ENCODE data around the gene ARHGAP1. TPM values are rescaled to one million over a fixed set of nuclear protein-coding genes. Genes with fewer than 3 reads are reported as not detected.

Gene ARHGAP1
- total RNA-seq, 1 donor from 2014 or later: 8.1 TPM

DNA sequence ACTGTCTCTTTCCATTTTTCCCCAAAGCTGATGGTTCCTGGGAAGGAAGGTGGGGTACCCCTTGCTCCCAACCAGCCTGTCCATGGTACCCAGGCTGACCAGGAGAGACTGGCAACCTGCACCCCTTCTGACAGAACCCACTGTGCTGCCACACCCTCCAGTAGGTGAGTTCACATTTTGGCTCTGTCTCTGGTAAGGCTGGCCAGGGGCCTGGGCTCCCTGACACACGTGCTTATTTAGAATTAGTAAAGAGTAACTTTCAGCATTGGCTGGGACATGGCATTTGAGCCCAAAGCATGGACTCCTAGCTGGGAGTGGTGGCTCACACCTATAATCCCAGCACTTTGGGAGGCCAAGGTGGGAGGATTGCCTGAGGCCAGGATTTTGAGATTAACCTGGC is 35.1 kb downstream of the ARHGAP1 start:
- Histone ChIP-seq H3K27ac (no peak overlapping the region), H2AFZ (replicated peaks) (no peak overlapping the region), H3K4me3 (no peak overlapping the region), H3K9me3 (ENCODE audit: low read depth) (no peaks in the 10 kb centered on the region), H3K4me2 (no peak overlapping the region), H3K27me3 (no peaks in the 10 kb centered on the region), H3F3A (ENCODE audit: low read depth) (no peaks in the 10 kb centered on the region), H3K79me2 (ENCODE audit: low read depth) (no peaks in the 10 kb centered on the region), H3K4me1 (no peaks in the 10 kb centered on the region), H4K20me1 (ENCODE audit: low read depth) (no peaks in the 10 kb centered on the region), H3K9ac (no peak overlapping the region), H3K36me3 (no peaks in the 10 kb centered on the region)
- no peak overlapping the region for H3K4me3 Mint-ChIP-seq
- no peak for TF ChIP-seq EZH2phosphoT487 (IDR thresholded peaks at IDR 0.05)
- TF ChIP-seq, protein P1, sequence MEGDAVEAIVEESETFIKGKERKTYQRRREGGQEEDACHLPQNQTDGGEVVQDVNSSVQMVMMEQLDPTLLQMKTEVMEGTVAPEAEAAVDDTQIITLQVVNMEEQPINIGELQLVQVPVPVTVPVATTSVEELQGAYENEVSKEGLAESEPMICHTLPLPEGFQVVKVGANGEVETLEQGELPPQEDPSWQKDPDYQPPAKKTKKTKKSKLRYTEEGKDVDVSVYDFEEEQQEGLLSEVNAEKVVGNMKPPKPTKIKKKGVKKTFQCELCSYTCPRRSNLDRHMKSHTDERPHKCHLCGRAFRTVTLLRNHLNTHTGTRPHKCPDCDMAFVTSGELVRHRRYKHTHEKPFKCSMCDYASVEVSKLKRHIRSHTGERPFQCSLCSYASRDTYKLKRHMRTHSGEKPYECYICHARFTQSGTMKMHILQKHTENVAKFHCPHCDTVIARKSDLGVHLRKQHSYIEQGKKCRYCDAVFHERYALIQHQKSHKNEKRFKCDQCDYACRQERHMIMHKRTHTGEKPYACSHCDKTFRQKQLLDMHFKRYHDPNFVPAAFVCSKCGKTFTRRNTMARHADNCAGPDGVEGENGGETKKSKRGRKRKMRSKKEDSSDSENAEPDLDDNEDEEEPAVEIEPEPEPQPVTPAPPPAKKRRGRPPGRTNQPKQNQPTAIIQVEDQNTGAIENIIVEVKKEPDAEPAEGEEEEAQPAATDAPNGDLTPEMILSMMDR (IDR thresholded peaks at IDR 0.05): no peak
- no peak for TF ChIP-seq EZH2 (IDR thresholded peaks at IDR 0.05)
- H3K27ac Mint-ChIP-seq: no peak overlapping the region
- peaks cover 3% of the 10 kb centered on the region for H3K4me1 Mint-ChIP-seq
- H3K9me3 Mint-ChIP-seq: no peaks in the 10 kb centered on the region
- DNase-seq (ENCODE audit: low spot score): no peak
- H3K36me3 Mint-ChIP-seq: peaks cover 28% of the 10 kb centered on the region
- H3K27me3 Mint-ChIP-seq (ENCODE audit: insufficient read depth, low read depth): no peaks in the 10 kb centered on the region

DNA sequence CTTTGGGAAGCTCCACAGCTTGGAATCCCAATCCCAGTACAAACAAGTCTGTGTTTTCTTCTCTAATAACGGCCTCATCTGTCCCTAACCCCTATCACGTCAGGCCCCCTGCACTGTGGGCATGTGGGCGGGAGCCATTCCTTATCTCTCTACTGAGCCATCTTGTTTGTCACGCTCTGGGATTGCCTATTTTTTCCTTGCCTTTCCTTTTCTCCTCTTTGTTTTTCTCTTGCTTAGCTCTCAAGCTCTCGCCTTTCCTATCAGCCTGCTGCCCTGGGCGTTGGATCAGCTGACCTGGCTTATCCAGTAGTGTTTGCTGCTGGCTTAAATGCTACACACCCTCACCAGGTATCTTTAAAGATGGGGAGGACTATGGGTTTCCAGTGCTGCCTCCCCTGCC is 35.8 kb downstream of the ARHGAP1 start:
- Mint-ChIP-seq H3K4me1 (peaks cover 3% of the 10 kb centered on the region), H3K4me3 (no peak overlapping the region), H3K27me3 (ENCODE audit: insufficient read depth, low read depth) (no peaks in the 10 kb centered on the region), H3K9me3 (no peaks in the 10 kb centered on the region), H3K27ac (no peak overlapping the region), H3K36me3 (peaks cover 25% of the 10 kb centered on the region)
- no peaks in the 10 kb centered on the region for H3K79me2 ChIP-seq (ENCODE audit: low read depth)
- H3K9ac ChIP-seq: no peak overlapping the region
- H2AFZ ChIP-seq (replicated peaks): no peak overlapping the region
- no peaks in the 10 kb centered on the region for H3F3A ChIP-seq (ENCODE audit: low read depth)
- H3K4me3 ChIP-seq: no peak overlapping the region
- no peaks in the 10 kb centered on the region for H3K36me3 ChIP-seq
- no peak overlapping the region for H3K4me2 ChIP-seq
- no peak for DNase-seq (ENCODE audit: low spot score)
- no peaks in the 10 kb centered on the region for H3K9me3 ChIP-seq (ENCODE audit: low read depth)
- TF ChIP-seq EZH2phosphoT487 (IDR thresholded peaks at IDR 0.05): no peak
- TF ChIP-seq EZH2 (IDR thresholded peaks at IDR 0.05): no peak
- TF ChIP-seq, protein P1 (IDR thresholded peaks at IDR 0.05): no peak
- no peaks in the 10 kb centered on the region for H3K27me3 ChIP-seq
- H3K4me1 ChIP-seq: no peaks in the 10 kb centered on the region
- H3K27ac ChIP-seq: no peak overlapping the region
- H4K20me1 ChIP-seq (ENCODE audit: low read depth): no peaks in the 10 kb centered on the region

DNA sequence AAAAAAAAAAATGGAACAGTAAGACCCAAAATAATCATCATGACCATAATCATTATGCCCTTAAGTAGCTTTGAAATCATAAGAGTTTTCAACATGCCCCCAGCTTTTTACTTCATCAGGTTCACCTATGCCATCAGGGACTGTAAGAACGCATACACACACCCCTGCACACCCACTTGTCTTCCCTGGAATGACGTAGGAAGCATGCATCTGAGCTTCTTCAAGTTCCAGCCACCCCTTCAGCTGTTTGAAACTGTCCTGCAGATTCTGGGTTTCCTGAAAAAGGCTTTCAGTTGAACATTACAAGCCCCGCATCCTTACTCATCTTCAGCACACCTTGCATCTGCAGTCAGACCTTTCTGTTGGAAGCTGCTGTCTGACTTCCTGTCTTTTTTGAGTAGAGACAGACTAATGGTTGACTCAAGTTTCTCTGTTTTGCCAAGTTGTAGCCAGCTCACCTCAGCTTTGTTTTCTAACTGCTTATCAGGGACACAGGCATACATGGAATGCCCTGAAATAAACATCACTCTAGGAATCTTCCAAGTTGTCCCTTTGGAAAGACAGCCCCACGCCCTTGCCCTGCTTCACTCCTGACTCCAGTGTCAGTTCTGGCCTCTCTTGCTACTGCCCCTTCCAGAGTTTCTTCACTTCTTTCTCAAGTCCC is 37.0 kb downstream of the ARHGAP1 start:
- H3K4me3 Mint-ChIP-seq: no peak overlapping the region
- peak overlapping the region; percentile 85 for H3K27ac Mint-ChIP-seq
- H3K4me1 ChIP-seq: no peaks in the 10 kb centered on the region

More for the DNA sequence above, 37.0 kb downstream of the ARHGAP1 start:
- Histone ChIP-seq H3F3A (ENCODE audit: low read depth) (no peaks in the 10 kb centered on the region), H3K9me3 (ENCODE audit: low read depth) (no peaks in the 10 kb centered on the region), H4K20me1 (ENCODE audit: low read depth) (no peaks in the 10 kb centered on the region), H3K4me2 (no peak overlapping the region), H3K79me2 (ENCODE audit: low read depth) (no peaks in the 10 kb centered on the region), H3K27me3 (no peaks in the 10 kb centered on the region), H3K36me3 (no peaks in the 10 kb centered on the region), H3K27ac (no peak overlapping the region), H2AFZ (replicated peaks) (no peak overlapping the region), H3K4me3 (no peak overlapping the region), H3K9ac (no peak overlapping the region)
- Mint-ChIP-seq H3K4me1 (peaks cover 3% of the 10 kb centered on the region), H3K27me3 (ENCODE audit: insufficient read depth, low read depth) (no peaks in the 10 kb centered on the region), H3K9me3 (no peaks in the 10 kb centered on the region), H3K36me3 (peaks cover 25% of the 10 kb centered on the region)
- no peak for DNase-seq (ENCODE audit: low spot score)
- TF ChIP-seq, protein P1 (IDR thresholded peaks at IDR 0.05): no peak
- TF ChIP-seq EZH2phosphoT487 (IDR thresholded peaks at IDR 0.05) (no peak), EZH2 (IDR thresholded peaks at IDR 0.05) (no peak)

Measured in neural progenitor cell (in vitro differentiated cells).